ENCODE data around the gene ECI1.
A peak's percentile ranks its signal among the peaks of the same experiment; 100 is the strongest.

ECI1 gene

DNA sequence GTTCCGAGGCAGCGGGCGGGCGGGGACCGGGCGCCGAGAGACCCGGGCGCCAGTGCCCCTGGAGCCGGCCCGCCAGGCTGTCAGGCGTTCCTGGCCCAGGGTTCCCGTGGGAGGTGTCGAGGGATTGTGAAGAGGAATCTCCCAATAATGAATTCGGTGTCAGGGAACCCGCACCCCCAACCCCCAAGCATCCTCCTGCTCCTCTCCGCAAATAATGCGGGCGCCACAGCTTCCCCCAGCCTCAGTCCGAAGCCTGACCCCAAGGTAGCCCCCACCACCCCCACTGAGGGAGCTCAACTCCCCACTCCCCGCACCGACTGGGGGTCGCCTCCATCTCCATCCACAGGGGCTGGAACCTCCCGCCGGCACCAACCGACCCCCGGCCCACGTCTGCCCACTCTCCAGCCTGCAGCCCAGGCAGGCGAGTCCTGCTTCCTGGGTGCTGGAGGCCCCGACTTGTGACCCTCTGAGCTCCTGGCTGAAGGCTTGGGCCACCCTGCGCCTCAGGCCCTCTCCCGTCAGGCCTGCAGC, 54.3 kb downstream of the ECI1 start:
- no peak for DNase-seq (ENCODE audit: extremely low read depth, low read depth)
- no peak overlapping the region for H3K4me3 ChIP-seq (replicated peaks; ENCODE audit: low read depth, low read length)
- TF ChIP-seq, protein P1, sequence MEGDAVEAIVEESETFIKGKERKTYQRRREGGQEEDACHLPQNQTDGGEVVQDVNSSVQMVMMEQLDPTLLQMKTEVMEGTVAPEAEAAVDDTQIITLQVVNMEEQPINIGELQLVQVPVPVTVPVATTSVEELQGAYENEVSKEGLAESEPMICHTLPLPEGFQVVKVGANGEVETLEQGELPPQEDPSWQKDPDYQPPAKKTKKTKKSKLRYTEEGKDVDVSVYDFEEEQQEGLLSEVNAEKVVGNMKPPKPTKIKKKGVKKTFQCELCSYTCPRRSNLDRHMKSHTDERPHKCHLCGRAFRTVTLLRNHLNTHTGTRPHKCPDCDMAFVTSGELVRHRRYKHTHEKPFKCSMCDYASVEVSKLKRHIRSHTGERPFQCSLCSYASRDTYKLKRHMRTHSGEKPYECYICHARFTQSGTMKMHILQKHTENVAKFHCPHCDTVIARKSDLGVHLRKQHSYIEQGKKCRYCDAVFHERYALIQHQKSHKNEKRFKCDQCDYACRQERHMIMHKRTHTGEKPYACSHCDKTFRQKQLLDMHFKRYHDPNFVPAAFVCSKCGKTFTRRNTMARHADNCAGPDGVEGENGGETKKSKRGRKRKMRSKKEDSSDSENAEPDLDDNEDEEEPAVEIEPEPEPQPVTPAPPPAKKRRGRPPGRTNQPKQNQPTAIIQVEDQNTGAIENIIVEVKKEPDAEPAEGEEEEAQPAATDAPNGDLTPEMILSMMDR (IDR thresholded peaks at IDR 0.05; ENCODE audit: low read depth, low read length, missing control alignments) = no peak

DNA sequence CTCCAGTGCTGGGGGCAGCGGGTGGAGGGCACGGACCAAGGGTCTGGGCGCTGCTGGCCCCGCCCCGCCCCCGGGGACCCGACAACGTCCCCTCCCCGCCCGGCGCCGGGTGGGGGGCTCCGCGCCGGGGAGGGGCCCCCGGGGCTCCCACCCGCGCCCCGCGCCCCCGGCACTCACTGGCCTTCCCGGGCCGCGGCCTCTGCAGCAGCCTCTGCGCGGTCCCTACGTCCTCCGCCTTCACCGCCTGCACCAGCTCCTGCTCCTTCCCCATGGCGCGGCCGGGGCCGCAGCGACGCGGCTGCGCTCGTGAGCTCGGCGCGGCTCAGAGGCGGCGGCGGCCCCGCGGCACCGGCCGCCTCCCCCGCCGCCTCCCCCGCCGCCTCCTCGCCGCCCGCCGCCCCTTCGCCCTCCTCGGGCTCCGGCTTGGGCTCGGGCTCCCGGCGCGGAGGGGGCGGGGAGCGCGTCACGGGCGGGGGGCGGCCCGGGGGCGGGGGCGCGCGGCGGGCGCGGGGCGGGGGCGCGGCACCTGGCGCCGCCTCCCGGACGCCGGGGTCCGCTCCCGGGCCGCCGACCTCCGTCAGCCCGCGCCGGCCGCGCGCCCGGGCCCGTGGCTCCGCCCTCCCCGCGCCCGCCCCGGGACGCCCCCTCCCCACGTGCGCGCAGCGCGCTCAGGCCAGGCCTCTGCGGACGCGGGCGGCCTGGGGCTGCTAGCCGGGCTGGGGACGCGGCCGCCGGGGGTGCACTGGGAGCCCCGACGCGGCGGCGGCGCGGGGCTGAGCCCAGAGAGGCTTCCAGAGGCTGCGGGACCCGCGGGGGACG, 55.0 kb downstream of the ECI1 start, which contains the start of gene CASKIN1:
Gene CASKIN1 (minus strand): TSS at position 444 of the 819 bp plus-strand sequence. CDS start 173 bp downstream, at position 271.
- no peak for DNase-seq (ENCODE audit: extremely low read depth, low read depth)
- TF ChIP-seq, protein P1 (IDR thresholded peaks at IDR 0.05; ENCODE audit: low read depth, low read length, missing control alignments) = no peak
- H3K4me3 ChIP-seq (replicated peaks; ENCODE audit: low read depth, low read length) = peak within 1 kb of the TSS; percentile 17; the same call in 1 of the 2 replicates

GRCh38 chr16:2195322-2196161, 55.8 kb downstream of the ECI1 start:
- no peak for DNase-seq (ENCODE audit: extremely low read depth, low read depth)
- TF ChIP-seq, protein P1 (IDR thresholded peaks at IDR 0.05; ENCODE audit: low read depth, low read length, missing control alignments) = no peak
- H3K4me3 ChIP-seq (replicated peaks; ENCODE audit: low read depth, low read length) = peak overlapping the region; percentile 17; the same call in 1 of the 2 replicates

DNA sequence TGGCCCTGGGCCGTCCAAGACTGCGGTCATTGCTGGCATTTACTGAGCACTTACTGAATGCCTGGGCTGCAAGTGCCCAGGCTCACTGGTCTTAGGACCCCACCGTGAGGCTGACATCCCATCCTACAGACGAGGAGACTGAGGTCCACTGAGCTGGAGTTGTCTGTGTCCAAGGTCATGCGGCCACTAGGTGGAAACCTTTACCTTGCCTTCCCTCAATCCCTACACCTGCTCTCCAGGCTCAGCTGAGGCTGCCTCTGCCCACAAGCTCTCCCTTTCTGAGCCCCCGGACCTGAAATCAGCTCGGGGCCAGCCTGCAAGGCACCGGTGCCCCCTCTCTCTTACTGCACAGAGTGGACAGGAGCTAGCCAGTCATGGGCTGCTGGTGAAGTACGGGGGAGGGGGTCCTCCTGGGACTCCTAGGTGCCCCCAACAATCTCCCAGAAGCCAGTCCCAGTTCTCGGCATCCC, 56.5 kb downstream of the ECI1 start:
- H3K4me3 ChIP-seq (replicated peaks; ENCODE audit: low read depth, low read length) = no peak overlapping the region
- TF ChIP-seq, protein P1 (IDR thresholded peaks at IDR 0.05; ENCODE audit: low read depth, low read length, missing control alignments) = peak; percentile 33

DNA sequence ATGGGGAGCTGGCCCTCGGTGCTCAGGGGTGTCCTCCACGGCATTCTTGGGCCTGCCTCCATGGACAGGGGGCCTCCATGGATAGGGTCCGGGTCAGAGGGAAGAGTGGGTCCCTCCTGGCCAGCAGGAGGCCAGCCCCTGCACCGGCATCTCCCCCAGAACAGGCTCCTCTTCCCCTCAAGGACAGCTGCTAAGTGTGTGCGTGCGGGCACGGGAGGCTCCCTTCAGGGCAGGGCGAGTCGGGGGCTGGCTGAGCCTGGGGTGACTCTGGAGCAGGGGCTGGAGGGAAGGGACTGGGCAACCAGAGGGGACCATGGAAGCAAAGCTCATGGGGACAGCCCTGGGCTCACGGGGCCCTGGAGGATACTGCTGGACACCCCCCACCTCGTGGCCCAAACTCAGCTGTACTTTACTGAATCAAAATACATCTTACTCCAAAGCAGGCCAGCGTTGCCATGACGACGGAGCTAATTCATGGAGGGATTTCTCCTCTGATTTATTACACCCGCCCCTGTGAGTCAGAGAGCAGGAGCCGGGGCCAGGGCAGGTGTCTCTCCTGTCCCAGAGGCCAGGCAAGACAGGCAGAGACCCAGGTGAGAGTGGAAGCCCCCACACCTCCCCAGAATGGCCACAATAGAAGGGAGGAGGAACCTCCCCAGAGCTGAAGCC, 57.1 kb downstream of the ECI1 start:
- TF ChIP-seq, protein P1 (IDR thresholded peaks at IDR 0.05; ENCODE audit: low read depth, low read length, missing control alignments) = no peak
- no peak overlapping the region for H3K4me3 ChIP-seq (replicated peaks; ENCODE audit: low read depth, low read length)
- DNase-seq (ENCODE audit: extremely low read depth, low read depth) = peak; percentile 29

More for the DNA sequence above, 56.5 kb downstream of the ECI1 start:
- no peak for DNase-seq (ENCODE audit: extremely low read depth, low read depth)

GRCh38 chr16:2191446-2191706, 60.0 kb downstream of the ECI1 start:
- TF ChIP-seq, protein P1 (IDR thresholded peaks at IDR 0.05; ENCODE audit: low read depth, low read length, missing control alignments) = no peak
- H3K4me3 ChIP-seq (replicated peaks; ENCODE audit: low read depth, low read length) = no peak overlapping the region
- no peak for DNase-seq (ENCODE audit: extremely low read depth, low read depth)

Data from HFF-Myc (cell line).